Muscle layer of duodenum (tissue), 2 donors: Measurements from ENCODE around the gene TGM3.

Experiments
- H3K27ac ChIP-seq: one replicate; pipeline ENCODE4 v1.7.0; 2013; ENCODE audit warnings: mild to moderate bottlenecking, low read length
- H3K27me3 ChIP-seq: one replicate; pipeline ENCODE4 v1.7.0; 2013; ENCODE audit warnings: low read depth, mild to moderate bottlenecking, control low read depth, low read length
- H3K36me3 ChIP-seq, 2 donors: one replicate each; pipeline ENCODE4 v1.7.0; 2013; ENCODE audit warnings: low read length in 2 of 2, control low read depth in 1 of 2, mild to moderate bottlenecking in 1 of 2; ENCODE audit not compliant: insufficient read depth in 2 of 2, control insufficient read depth in 1 of 2
- H3K4me1 ChIP-seq, 2 donors: one replicate each; pipeline ENCODE4 v1.7.0; 2013; ENCODE audit warnings: low read length in 2 of 2, mild to moderate bottlenecking in 2 of 2, control low read depth in 1 of 2, moderate library complexity in 1 of 2; ENCODE audit not compliant: insufficient read depth in 2 of 2, control insufficient read depth in 1 of 2
- H3K4me3 ChIP-seq, 2 donors: one replicate each; pipeline ENCODE4 v1.7.0; 2013; ENCODE audit warnings: low read length in 2 of 2, low read depth in 1 of 2, mild to moderate bottlenecking in 1 of 2
- H3K9me3 ChIP-seq, 2 donors: one replicate each; pipeline ENCODE4 v1.7.0; 2013; ENCODE audit warnings: low read length in 2 of 2, control low read depth in 1 of 2, mild to moderate bottlenecking in 1 of 2; ENCODE audit not compliant: control insufficient read depth in 1 of 2
- donor health status: healthy.

Gene TGM3

DNA sequence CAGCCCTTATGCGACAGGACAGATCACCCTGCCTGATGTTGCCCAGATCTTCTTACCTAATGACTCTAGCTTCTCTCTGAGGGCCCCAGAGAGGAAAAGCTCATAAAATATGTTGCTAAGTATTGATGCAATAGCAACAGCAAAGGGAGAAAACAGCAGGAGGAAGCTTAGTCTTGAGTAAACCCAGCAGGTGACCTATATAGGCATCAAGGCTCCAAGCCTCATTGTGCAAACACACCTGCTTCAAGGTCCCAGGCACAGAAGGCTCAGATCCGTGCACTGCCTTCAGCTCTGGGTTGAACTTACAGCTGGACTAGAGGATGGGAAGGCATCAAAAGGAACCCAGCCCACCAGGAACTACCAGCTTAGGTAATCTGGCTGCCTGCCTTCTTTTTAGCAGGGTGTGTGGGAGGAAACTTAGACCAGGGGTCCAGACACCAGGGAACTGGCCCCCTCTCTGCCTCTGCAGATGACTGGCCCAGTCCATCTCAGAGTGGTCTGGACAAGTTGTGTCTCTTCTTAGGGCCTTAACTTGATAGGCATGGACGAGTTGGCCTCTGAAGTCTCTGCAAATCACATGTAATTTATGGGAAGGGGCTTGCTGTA, 34.4 kb downstream of the TGM3 start:
- Histone ChIP-seq H3K4me1 (no peaks in the 10 kb centered on the region), H3K27ac (no peak overlapping the region), H3K36me3 (no peaks in the 10 kb centered on the region), H3K9me3 (no peaks in the 10 kb centered on the region), H3K4me3 (no peak overlapping the region), H3K27me3 (no peaks in the 10 kb centered on the region)

DNA sequence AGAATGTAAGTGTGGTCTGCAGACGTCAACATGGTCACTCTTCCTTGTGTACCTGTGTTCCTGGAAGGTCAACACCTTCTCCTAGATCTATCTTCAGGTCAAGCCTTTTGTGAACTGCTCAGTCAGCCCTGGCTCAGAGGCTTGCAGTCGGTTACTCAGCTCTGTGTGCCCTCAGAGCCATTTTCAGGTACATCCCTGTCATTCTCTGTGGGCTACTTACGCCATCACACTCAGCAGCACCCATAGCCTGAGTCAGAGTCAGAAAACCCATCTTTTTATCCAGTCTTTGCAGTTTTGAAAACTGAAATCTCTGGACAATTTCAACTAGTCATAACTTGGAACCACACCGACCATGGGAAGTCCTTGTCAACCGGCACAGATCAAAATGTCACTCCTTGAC, 35.3 kb downstream of the TGM3 start:
- H3K36me3 ChIP-seq: no peaks in the 10 kb centered on the region
- no peak overlapping the region for H3K4me3 ChIP-seq
- H3K4me1 ChIP-seq: no peaks in the 10 kb centered on the region
- no peaks in the 10 kb centered on the region for H3K27me3 ChIP-seq
- H3K9me3 ChIP-seq: no peaks in the 10 kb centered on the region
- no peak overlapping the region for H3K27ac ChIP-seq

DNA sequence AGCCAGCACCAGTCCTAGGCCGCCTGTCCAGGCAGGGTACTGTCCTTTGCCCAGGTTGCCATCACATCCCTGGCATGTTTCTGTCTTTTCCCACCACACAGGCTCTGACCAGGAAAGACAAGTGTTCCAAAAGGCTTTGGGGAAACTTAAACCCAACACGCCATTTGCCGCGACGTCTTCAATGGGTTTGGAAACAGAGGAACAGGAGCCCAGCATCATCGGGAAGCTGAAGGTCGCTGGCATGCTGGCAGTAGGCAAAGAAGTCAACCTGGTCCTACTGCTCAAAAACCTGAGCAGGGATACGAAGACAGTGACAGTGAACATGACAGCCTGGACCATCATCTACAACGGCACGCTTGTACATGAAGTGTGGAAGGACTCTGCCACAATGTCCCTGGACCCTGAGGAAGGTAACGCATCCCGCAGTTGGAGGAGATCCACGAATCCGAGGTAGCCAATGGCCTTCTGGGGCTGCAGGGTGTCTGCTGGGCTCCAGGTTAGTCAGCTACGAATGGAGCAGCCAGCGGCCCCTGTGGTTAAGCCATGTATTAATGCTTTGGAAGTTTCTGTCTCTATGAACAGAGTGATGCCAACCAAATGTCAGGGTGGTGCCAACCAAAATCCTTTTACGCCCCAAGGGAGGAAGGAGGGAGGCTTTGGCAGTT, 36.2 kb downstream of the TGM3 start:
- H3K4me3 ChIP-seq: no peak overlapping the region
- H3K9me3 ChIP-seq: no peaks in the 10 kb centered on the region
- no peaks in the 10 kb centered on the region for H3K4me1 ChIP-seq
- no peaks in the 10 kb centered on the region for H3K27me3 ChIP-seq
- H3K36me3 ChIP-seq: no peaks in the 10 kb centered on the region
- H3K27ac ChIP-seq: no peak overlapping the region

DNA sequence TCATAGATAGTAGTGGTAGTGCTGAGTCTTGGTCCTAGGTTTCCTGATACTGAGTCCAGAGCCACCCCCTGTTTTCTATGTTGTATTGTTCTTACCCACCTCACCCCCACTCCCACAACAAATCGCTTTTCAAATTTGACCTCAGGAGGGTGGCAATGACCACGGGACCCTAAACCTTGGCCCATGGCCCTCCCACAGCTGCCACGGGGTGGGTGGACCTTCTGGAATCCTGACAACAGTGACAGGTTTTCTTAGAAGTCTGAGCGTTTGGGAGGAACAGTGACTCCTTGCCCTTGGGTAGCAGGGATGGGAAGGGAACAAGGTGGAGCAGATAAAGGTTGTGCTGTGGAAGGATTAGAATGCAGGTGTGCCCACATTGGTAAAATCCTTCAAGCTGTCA, 36.9 kb downstream of the TGM3 start:
- Histone ChIP-seq H3K4me3 (no peak overlapping the region), H3K27ac (no peak overlapping the region)

DNA sequence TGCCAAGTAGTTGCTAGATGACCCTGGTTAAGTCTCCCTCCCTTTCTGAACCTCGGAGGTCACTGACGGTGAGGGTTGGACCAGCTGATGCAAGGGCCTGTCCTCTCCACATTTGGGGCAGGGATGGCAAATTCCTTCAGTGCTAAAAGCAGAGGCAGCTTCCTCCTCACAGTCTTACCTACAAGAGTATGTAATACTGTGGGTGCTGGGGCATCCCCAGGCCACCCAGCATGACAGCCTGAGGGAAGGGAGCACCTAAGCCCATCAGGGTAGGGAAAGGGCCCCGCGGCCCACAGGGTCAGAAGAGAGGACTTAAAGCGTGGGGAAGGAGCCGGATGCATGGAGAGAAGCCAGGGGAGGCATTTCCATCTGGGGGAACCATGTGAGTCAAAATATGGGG, 38.0 kb downstream of the TGM3 start:
- Histone ChIP-seq H3K36me3 (no peaks in the 10 kb centered on the region), H3K9me3 (no peaks in the 10 kb centered on the region), H3K27ac (no peak overlapping the region), H3K27me3 (no peaks in the 10 kb centered on the region), H3K4me3 (no peak overlapping the region), H3K4me1 (no peaks in the 10 kb centered on the region)

More for the DNA sequence above, 36.9 kb downstream of the TGM3 start:
- Histone ChIP-seq H3K27me3 (no peaks in the 10 kb centered on the region), H3K4me1 (no peaks in the 10 kb centered on the region), H3K9me3 (no peaks in the 10 kb centered on the region), H3K36me3 (no peaks in the 10 kb centered on the region)

DNA sequence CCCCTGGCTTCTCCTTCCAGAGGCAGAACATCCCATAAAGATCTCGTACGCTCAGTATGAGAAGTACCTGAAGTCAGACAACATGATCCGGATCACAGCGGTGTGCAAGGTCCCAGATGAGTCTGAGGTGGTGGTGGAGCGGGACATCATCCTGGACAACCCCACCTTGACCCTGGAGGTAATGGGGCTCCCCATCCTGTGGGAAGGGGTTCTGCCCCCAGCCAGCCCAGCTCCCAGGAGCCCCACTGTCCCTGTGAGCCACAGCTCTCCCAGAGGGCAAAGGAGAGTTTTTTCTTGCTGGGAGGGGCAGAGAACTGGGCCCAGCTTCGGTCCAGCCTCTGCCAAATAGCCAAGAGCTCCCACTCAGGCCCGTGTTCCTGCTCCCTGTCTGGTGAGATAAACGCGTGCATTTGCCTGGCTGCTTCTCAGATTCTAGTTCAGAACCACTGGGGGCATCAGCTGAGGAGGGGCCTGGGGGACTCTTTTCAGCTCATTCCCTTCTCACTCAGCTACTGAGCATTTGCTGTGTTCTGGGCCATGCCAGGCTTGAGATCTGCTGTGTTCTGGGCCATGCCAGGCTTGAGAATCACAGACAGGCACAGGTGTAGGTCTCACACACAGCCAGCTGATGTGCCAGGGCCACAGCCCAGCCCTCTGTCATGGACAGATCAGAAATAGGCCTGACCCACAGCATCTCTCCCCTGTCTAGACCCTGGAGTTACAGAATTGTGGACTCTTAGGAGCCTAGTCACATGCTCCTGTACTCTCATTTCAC, 39.5 kb downstream of the TGM3 start:
- H3K4me3 ChIP-seq: no peak overlapping the region
- H3K36me3 ChIP-seq: no peaks in the 10 kb centered on the region
- no peaks in the 10 kb centered on the region for H3K9me3 ChIP-seq
- H3K4me1 ChIP-seq: no peaks in the 10 kb centered on the region
- H3K27ac ChIP-seq: no peak overlapping the region
- H3K27me3 ChIP-seq: no peaks in the 10 kb centered on the region

DNA sequence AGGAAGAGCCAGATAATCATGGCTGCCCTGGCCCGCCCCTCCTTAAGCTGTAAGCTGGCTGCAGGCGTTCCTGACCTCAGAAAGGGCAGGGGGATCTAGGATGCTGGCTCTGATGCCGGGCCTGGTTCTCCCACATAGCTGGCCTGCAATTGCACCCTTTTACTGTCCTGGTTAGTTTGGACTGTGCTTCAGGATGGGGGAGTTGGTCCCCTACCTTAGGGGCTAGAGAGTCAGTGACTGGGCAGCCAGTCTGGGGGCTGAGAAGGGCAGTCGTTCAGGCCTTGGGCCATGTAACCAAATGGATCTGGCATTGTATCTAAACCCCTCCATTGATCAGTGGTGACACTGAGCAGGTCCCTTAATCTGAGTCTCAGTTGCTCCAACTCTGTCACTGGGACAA, 40.7 kb downstream of the TGM3 start:
- H3K9me3 ChIP-seq: no peaks in the 10 kb centered on the region
- no peaks in the 10 kb centered on the region for H3K4me1 ChIP-seq
- no peaks in the 10 kb centered on the region for H3K27me3 ChIP-seq
- no peaks in the 10 kb centered on the region for H3K36me3 ChIP-seq
- H3K27ac ChIP-seq: no peak overlapping the region
- H3K4me3 ChIP-seq: no peak overlapping the region

DNA sequence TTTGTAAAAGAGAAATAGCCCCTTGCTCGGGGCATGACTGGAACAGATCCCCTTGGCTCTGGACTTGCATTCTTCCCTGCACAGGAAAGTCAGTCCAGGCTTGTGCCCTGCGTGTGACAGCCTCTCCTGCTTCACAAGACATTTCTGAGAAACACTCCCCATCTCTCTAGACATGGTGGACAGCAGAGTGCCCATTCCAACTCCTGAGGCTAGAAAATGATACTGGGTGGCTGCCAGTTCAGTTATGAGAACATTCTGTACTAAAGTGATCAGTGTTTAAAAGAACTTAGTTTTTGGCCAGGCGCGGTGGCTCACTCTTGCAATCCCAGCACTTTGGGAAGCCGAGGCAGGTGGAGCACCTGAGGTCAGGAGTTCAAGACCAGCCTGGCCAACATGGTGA, 41.3 kb downstream of the TGM3 start:
- no peaks in the 10 kb centered on the region for H3K9me3 ChIP-seq
- H3K4me1 ChIP-seq: no peaks in the 10 kb centered on the region
- no peaks in the 10 kb centered on the region for H3K27me3 ChIP-seq
- no peak overlapping the region for H3K27ac ChIP-seq
- H3K36me3 ChIP-seq: no peaks in the 10 kb centered on the region
- H3K4me3 ChIP-seq: no peak overlapping the region

DNA sequence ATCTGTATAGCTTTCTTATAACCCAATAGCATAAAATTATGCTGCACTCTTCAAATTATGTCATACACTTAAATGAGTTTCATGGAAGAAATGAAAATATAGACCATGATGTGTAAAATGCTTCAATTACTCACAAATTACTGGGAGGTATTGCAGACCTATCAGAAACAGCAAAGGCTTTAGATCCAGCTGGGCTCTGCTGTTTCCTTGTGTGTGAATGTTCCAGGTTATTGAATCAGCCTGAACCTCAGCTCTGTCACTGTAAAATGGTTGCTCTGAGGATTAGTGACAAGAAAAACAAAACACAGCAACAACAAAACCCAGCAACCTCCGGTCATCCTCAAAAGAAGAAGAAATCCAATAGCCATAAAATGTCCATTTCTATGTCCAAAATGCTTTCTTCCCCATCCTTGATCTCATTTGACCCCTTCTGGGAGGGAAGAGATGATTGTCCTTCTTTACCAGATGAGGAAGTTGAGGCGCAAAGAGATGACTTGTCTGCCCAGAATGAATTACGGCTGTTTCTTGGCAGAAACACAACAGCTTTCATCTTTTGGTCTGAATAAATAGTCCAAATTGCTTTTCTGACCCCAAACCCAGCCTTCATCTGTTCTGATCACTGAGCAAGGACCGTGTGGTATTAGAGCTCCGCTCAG, 42.7 kb downstream of the TGM3 start:
- Histone ChIP-seq H3K27ac (no peak overlapping the region), H3K4me1 (no peaks in the 10 kb centered on the region), H3K27me3 (no peaks in the 10 kb centered on the region), H3K4me3 (no peak overlapping the region), H3K36me3 (no peaks in the 10 kb centered on the region), H3K9me3 (no peaks in the 10 kb centered on the region)

DNA sequence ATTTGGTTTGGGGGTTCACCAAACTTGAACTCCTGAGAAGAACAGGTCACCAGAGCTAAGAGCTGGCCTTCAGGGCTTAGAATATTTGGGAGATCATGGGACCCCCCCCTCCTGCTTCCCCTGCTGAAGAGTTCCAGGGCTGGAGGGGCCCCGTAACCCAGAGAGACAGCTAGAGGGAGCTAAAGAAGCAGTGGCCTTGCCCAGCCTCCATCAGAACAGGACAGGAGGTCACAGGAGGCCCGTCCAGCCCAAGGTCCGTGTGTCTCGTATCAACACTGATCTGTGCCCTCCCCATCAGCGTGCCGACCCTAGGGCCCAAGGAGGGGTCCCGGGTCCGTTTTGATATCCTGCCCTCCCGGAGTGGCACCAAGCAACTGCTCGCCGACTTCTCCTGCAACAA, 44.3 kb downstream of the TGM3 start:
- Histone ChIP-seq H3K27me3 (no peaks in the 10 kb centered on the region), H3K9me3 (no peaks in the 10 kb centered on the region), H3K27ac (no peak overlapping the region), H3K4me3 (no peak overlapping the region), H3K4me1 (no peaks in the 10 kb centered on the region), H3K36me3 (no peaks in the 10 kb centered on the region)

DNA sequence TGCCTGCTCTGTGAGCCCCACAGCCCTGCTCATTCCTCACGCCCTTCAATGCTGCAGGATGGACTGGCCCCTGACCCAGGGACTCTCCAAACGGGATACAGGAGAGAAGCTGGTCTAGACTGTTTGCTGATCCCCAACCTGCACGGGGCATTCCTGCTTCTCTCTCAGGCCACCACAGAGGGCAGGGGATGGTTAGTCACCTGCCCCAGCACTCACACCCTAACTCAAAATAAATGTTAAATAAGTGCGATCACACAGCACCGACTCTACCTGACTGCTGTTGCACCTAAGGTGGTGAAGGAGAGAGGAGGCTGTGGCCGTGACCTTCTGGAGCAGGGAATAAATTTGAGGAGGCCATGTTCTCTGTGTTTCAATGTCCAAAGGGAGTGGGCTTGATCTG, 45.0 kb downstream of the TGM3 start:
- no peaks in the 10 kb centered on the region for H3K36me3 ChIP-seq
- H3K4me1 ChIP-seq: no peaks in the 10 kb centered on the region
- H3K27ac ChIP-seq: no peak overlapping the region
- H3K9me3 ChIP-seq: no peaks in the 10 kb centered on the region
- H3K4me3 ChIP-seq: no peak overlapping the region
- H3K27me3 ChIP-seq: no peaks in the 10 kb centered on the region
